B cell (primary cell): ENCODE data around the gene MAP7D3. TPM values are rescaled to one million over a fixed set of nuclear protein-coding genes. Genes with fewer than 3 reads are reported as not detected.

ENCODE experiments used
- ATAC-seq: fragments of 200-7000 bp; cut with Tn5 transposase; one replicate; pipeline ENCODE4 v1.10.0; 2021; ENCODE audit warnings: low read depth, mild to moderate bottlenecking, moderate number of reproducible peaks, moderate library complexity
- CTCF ChIA-PET: fragments of 350-600 bp; sonication (Branson Sonifier 250); formaldehyde crosslinking; loops from one replicate; lab custom pipeline; 2021; ENCODE audit warnings: antibody characterized with exemption, inconsistent platforms; lab: Charles Lee
- POLR2A ChIA-PET: fragments of 350-600 bp; sonication (Branson Sonifier 250); formaldehyde crosslinking; loops from one replicate; lab custom pipeline; 2021; ENCODE audit warnings: antibody characterized with exemption; lab: Charles Lee
- DNase-seq: peaks from one replicate; pipeline ENCODE4 v3.0.0; 2013
- H2AFZ ChIP-seq: 2 replicates; pipeline ENCODE4 v1.6.1; 2012; ENCODE audit warnings: mild to moderate bottlenecking, low read depth, low read length; ENCODE audit not compliant: insufficient read depth, poor library complexity, severe bottlenecking
- H3K27ac ChIP-seq, 2 donors: 1 replicate in 1 of 2; 2 replicates in 1 of 2; pipeline ENCODE4 v1.5.1; 2012 to 2013; ENCODE audit warnings: low read length in 2 of 2, mild to moderate bottlenecking in 2 of 2, moderate library complexity in 1 of 2
- H3K27me3 ChIP-seq, 4 experiments: fragments of 200-600 bp in 1 of 4; sonication (generic) in 1 of 4; replicated peaks in 1 of 4; 1 replicate in 2 of 4; 2 replicates in 2 of 4; pipeline versions ENCODE4 v1.6.1 to v1.7.0; 2013 to 2016; ENCODE audit warnings: low read length in 3 of 4, mild to moderate bottlenecking in 2 of 4, mixed read lengths in 1 of 4, moderate library complexity in 1 of 4; ENCODE audit not compliant: insufficient read depth in 4 of 4, control insufficient read depth in 3 of 4; ENCODE audit errors: control extremely low read depth in 1 of 4
- H3K36me3 ChIP-seq, 2 experiments: replicated peaks in 1 of 2; 1 replicate in 1 of 2; 2 replicates in 1 of 2; pipeline versions ENCODE4 v1.6.1 to v1.7.1; 2013; ENCODE audit warnings: low read length in 1 of 2; ENCODE audit not compliant: insufficient read depth in 2 of 2, control insufficient read depth in 1 of 2; ENCODE audit errors: control extremely low read depth in 1 of 2, extremely low read depth in 1 of 2
- H3K4me1 ChIP-seq, 2 donors: fragments of 200-600 bp in 1 of 2; sonication (generic) in 1 of 2; 1 replicate in 1 of 2; 2 replicates in 1 of 2; pipeline versions ENCODE4 v1.5.1 to v1.6.1; 2013 to 2017; ENCODE audit warnings: low read length in 2 of 2; ENCODE audit not compliant: control insufficient read depth in 2 of 2, insufficient read depth in 2 of 2
- H3K4me2 ChIP-seq: replicated peaks from 2 replicates; pipeline ENCODE3; 2012; ENCODE audit warnings: mild to moderate bottlenecking, low read depth, low read length; ENCODE audit not compliant: poor library complexity, severe bottlenecking
- H3K4me3 ChIP-seq, 5 experiments: fragments of 200-600 bp in 1 of 5; sonication (generic) in 1 of 5; 1 replicate in 3 of 5; 2 replicates in 2 of 5; pipeline versions ENCODE4 v1.5.1 to v1.7.0; 2011 to 2016; ENCODE audit warnings: low read length in 4 of 5, mild to moderate bottlenecking in 4 of 5, low read depth in 2 of 5, control low read depth in 1 of 5, moderate library complexity in 1 of 5; ENCODE audit not compliant: insufficient read depth in 1 of 5; ENCODE audit errors: control extremely low read depth in 1 of 5, extremely low read depth in 1 of 5
- H3K79me2 ChIP-seq: fragments of 200-600 bp; sonication (generic); one replicate; pipeline ENCODE4 v1.6.0; 2016; ENCODE audit warnings: low read length; ENCODE audit not compliant: control insufficient read depth, insufficient read depth
- H3K9ac ChIP-seq: fragments of 200-600 bp; sonication (generic); 2 replicates; pipeline ENCODE4 v1.6.1; 2017; ENCODE audit warnings: mild to moderate bottlenecking, low read length, moderate library complexity
- H3K9me3 ChIP-seq, 3 donors: one replicate each; pipeline versions ENCODE4 v1.6.1 to v1.7.1; 2013; ENCODE audit warnings: low read length in 2 of 3; ENCODE audit not compliant: control insufficient read depth in 2 of 3, insufficient read depth in 1 of 3; ENCODE audit errors: control extremely low read depth in 1 of 3
- H4K20me1 ChIP-seq: 2 replicates; pipeline ENCODE4 v1.6.0; 2012; ENCODE audit warnings: mild to moderate bottlenecking, low read length; ENCODE audit not compliant: insufficient read depth, control insufficient read depth, poor library complexity, severe bottlenecking
- H3K27ac Mint-ChIP-seq: one replicate; pipeline ENCODE4 v1.8.0; 2021; ENCODE audit warnings: mixed read lengths
- H3K27me3 Mint-ChIP-seq: one replicate; pipeline ENCODE4 v1.8.0; 2021; ENCODE audit warnings: mixed read lengths
- H3K4me1 Mint-ChIP-seq: one replicate; pipeline ENCODE4 v1.8.0; 2021; ENCODE audit warnings: mixed read lengths
- H3K4me3 Mint-ChIP-seq: one replicate; pipeline ENCODE4 v1.8.0; 2021; ENCODE audit warnings: mixed read lengths
- H3K9me3 Mint-ChIP-seq: one replicate; pipeline ENCODE4 v1.8.0; 2022; ENCODE audit warnings: mixed read lengths; ENCODE audit not compliant: insufficient read depth
- EZH2 ChIP-seq: IDR thresholded peaks from 2 replicates; pipeline ENCODE4 v1.6.1; 2012; ENCODE audit warnings: borderline replicate concordance, low read depth, mild to moderate bottlenecking, moderate library complexity, low read length; ENCODE audit not compliant: insufficient read depth, poor library complexity, severe bottlenecking
- WGBS: methylation state at CpG from one replicate; pipeline ENCODE4 v1.1.5; 2013; ENCODE audit warnings: missing lambda C conversion rate; ENCODE audit not compliant: insufficient coverage; 5-methylcytosine and 5-hydroxymethylcytosine counted together
- intact Hi-C: fragments of 100-400 bp; cut with micrococcal nuclease; formaldehyde crosslinking; loops from one replicate; pipeline ENCODE4 v1.10.0; 2022
- polyA plus RNA-seq: library from polyadenylated mRNA; depleted of rRNA; stranded (reverse); fragments of >200 nt; gene quantifications from 2 replicates; pipeline ENCODE4 v1.2.3, GENCODE V29; 2012
- total RNA-seq, 2 donors: library from RNA; stranded (reverse); fragments of 120-200 nt in 1 of 2; gene quantifications; 1 replicate in 1 of 2; 2 replicates in 1 of 2; pipeline versions ENCODE4 v1.2.3 to v1.2.4, GENCODE V29; 2013 to 2022
- TF ChIP-seq, protein P1 (sequence below): fragments of 200-600 bp; IDR thresholded peaks from one replicate; pipeline ENCODE4 v1.8.0; 2022; ENCODE audit warnings: antibody characterized with exemption, mild to moderate bottlenecking

MAP7D3 gene
- total and polyA plus RNA-seq, 2 donors (not counting 1 experiment from before 2014, with no cell fraction given): 3.8 to 13.0 TPM

DNA sequence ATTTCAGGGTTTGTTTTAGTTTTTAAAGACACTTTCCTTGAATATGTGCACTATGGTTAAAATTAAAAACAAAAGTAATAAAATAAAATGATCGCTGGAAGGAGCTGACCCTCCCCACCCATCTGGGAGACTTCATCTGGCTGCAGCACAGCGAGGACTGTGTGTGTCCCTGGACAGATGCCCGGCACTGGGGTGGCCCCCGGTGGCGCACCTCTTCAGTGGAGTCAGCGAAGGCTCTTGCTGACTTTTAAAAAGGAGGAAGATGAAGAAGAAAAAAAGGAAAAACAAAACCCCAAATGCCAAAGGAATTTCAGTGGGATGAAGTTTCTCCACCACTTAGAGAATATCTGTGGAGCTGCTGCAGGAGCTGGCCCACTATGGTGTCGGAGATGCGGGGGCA, 44.2 kb upstream of the MAP7D3 start:
- no peak for TF ChIP-seq EZH2
- TF ChIP-seq, protein P1, sequence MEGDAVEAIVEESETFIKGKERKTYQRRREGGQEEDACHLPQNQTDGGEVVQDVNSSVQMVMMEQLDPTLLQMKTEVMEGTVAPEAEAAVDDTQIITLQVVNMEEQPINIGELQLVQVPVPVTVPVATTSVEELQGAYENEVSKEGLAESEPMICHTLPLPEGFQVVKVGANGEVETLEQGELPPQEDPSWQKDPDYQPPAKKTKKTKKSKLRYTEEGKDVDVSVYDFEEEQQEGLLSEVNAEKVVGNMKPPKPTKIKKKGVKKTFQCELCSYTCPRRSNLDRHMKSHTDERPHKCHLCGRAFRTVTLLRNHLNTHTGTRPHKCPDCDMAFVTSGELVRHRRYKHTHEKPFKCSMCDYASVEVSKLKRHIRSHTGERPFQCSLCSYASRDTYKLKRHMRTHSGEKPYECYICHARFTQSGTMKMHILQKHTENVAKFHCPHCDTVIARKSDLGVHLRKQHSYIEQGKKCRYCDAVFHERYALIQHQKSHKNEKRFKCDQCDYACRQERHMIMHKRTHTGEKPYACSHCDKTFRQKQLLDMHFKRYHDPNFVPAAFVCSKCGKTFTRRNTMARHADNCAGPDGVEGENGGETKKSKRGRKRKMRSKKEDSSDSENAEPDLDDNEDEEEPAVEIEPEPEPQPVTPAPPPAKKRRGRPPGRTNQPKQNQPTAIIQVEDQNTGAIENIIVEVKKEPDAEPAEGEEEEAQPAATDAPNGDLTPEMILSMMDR: no peak
- intact Hi-C loops: no loop called here

DNA sequence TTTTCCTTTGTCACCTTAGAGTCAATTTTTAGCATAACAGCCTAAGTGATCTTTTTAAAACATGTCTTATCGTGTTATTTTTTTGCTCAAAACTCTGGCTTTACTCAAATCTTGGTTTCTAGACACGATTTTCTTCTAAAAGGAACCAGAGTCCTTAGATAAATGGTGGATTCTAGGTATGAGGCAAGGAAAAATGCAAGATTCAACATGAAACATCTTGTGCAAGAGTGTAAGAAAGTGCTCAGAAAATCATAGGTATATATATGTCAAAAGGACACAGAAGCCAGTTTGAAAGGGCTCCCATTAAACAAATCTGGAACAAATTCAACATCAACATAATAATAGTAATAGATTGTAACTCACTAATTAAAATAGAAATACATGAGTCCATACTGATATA, 41.5 kb upstream of the MAP7D3 start:
- Histone ChIP-seq H3K9ac (no peak overlapping the region), H3K27me3 (no peaks in the 10 kb centered on the region), H4K20me1 (no peaks in the 10 kb centered on the region), H3K9me3 (no peaks in the 10 kb centered on the region), H3K36me3 (no peaks in the 10 kb centered on the region), H3K79me2 (no peaks in the 10 kb centered on the region), H3K4me2 (no peak overlapping the region), H3K27ac (no peak overlapping the region), H2AFZ (no peak overlapping the region), H3K4me1 (no peaks in the 10 kb centered on the region), H3K4me3 (no peak overlapping the region)
- no peak for TF ChIP-seq EZH2
- TF ChIP-seq, protein P1: no peak
- Mint-ChIP-seq H3K27me3 (no peaks in the 10 kb centered on the region), H3K4me1 (no peaks in the 10 kb centered on the region), H3K9me3 (no peaks in the 10 kb centered on the region), H3K4me3 (no peak overlapping the region), H3K27ac (no peak overlapping the region)
- intact Hi-C loops: no loop called here
- DNase-seq: no peak
- ChIA-PET POLR2A (no interaction called here), CTCF (no interaction called here)
- no CpG with 5 or more reads among the region's 2 CpGs for WGBS
- no peak for ATAC-seq

More for the DNA sequence above, 44.2 kb upstream of the MAP7D3 start:
- H4K20me1 ChIP-seq: no peaks in the 10 kb centered on the region
- H3K27ac ChIP-seq: no peak overlapping the region
- POLR2A ChIA-PET: no interaction called here
- Mint-ChIP-seq H3K27me3 (no peaks in the 10 kb centered on the region), H3K27ac (no peak overlapping the region), H3K4me1 (no peaks in the 10 kb centered on the region), H3K9me3 (no peaks in the 10 kb centered on the region), H3K4me3 (no peak overlapping the region)
- no peaks in the 10 kb centered on the region for H3K36me3 ChIP-seq
- H3K9ac ChIP-seq: no peak overlapping the region
- no peak overlapping the region for H2AFZ ChIP-seq
- CTCF ChIA-PET: no interaction called here
- H3K4me1 ChIP-seq: no peaks in the 10 kb centered on the region
- ATAC-seq (no peak), DNase-seq (no peak)
- no peaks in the 10 kb centered on the region for H3K27me3 ChIP-seq
- 100% methylated on average over 2 of the region's 8 CpGs for WGBS
- no peak overlapping the region for H3K4me3 ChIP-seq
- no peaks in the 10 kb centered on the region for H3K79me2 ChIP-seq
- no peak overlapping the region for H3K4me2 ChIP-seq
- no peaks in the 10 kb centered on the region for H3K9me3 ChIP-seq
